Endothelial cell of umbilical vein (primary cell): Measurements from ENCODE around the gene WHRN. TPM values are rescaled to one million over a fixed set of nuclear protein-coding genes. Genes with fewer than 3 reads are reported as not detected.

ENCODE experiments used
- BruUV-seq: library from RNA; stranded (reverse); fragments of 400-500 nt; replicated peaks from 2 replicates; lab custom pipeline; 2021; lab: Mats Ljungman, UMichigan
- CTCF ChIA-PET: fragments of 300-600, 350-600 bp; sonication (Branson Sonifier 250); formaldehyde crosslinking; loops from one replicate; lab custom pipeline; 2021; ENCODE audit warnings: antibody characterized with exemption, inconsistent platforms; lab: Charles Lee
- POLR2A ChIA-PET: fragments of 300-600, 350-600 bp; sonication (Branson Sonifier 250); formaldehyde crosslinking; loops from one replicate; lab custom pipeline; 2021; ENCODE audit warnings: antibody characterized with exemption, inconsistent platforms; lab: Charles Lee
- DNase-seq: peaks from one replicate; pipeline ENCODE4 v3.0.0-alpha.2; 2011; ENCODE audit warnings: low read depth, low spot score
- FAIRE-seq: peaks from 2 replicates; lab custom pipeline; 2011; peaks lifted over from hg19 to GRCh38; lab: Jason Lieb, UNC
- H2AFZ ChIP-seq: 2 replicates; pipeline ENCODE4 v1.6.0; 2012; ENCODE audit warnings: low read depth, low read length, control low read depth, inconsistent platforms
- H3K27ac ChIP-seq: 2 replicates; pipeline ENCODE4 v1.5.1; 2011; ENCODE audit warnings: low read depth, mild to moderate bottlenecking, control low read depth, low read length, moderate library complexity; ENCODE audit not compliant: insufficient read depth
- H3K27me3 ChIP-seq, 2 experiments: 2 replicates each; pipeline versions ENCODE4 v1.6.0 to v1.6.1; 2011; ENCODE audit warnings: low read length in 2 of 2, mixed read lengths in 1 of 2; ENCODE audit not compliant: control insufficient read depth in 2 of 2, insufficient read depth in 2 of 2
- H3K36me3 ChIP-seq, 2 experiments: 2 replicates in 1 of 2; 3 replicates in 1 of 2; pipeline ENCODE4 v1.5.1; 2011; ENCODE audit warnings: low read length in 2 of 2, mild to moderate bottlenecking in 1 of 2, moderate library complexity in 1 of 2; ENCODE audit not compliant: control insufficient read depth in 2 of 2, insufficient read depth in 2 of 2; ENCODE audit errors: extremely low read depth in 1 of 2
- H3K4me1 ChIP-seq: 3 replicates; pipeline ENCODE4 v1.5.1; 2011; ENCODE audit warnings: mild to moderate bottlenecking, low read length; ENCODE audit not compliant: control insufficient read depth, insufficient read depth; ENCODE audit errors: extremely low read depth
- H3K4me2 ChIP-seq: 2 replicates; pipeline ENCODE4 v1.6.1; 2011; ENCODE audit warnings: low read length, control low read depth, mixed read lengths; ENCODE audit not compliant: insufficient read depth
- H3K4me3 ChIP-seq, 3 experiments: fragments of 200-600 bp in 1 of 3; sonication (generic), shearing (Covaris generic) in 1 of 3; replicated peaks in 1 of 3; 2 replicates each; pipeline ENCODE4 v1.5.1; 2011 to 2016; ENCODE audit warnings: control low read depth in 3 of 3, low read length in 3 of 3, mild to moderate bottlenecking in 2 of 3, inconsistent platforms in 1 of 3, low read depth in 1 of 3, moderate library complexity in 1 of 3; ENCODE audit not compliant: insufficient read depth in 1 of 3
- H3K79me2 ChIP-seq: 2 replicates; pipeline ENCODE4 v1.6.0; 2012; ENCODE audit warnings: low read length, inconsistent platforms; ENCODE audit not compliant: control insufficient read depth, insufficient read depth
- H3K9ac ChIP-seq: replicated peaks from 2 replicates; pipeline ENCODE3; 2011; ENCODE audit warnings: low read length, control low read depth; ENCODE audit not compliant: insufficient read depth; ENCODE audit errors: extremely low read depth
- H3K9me1 ChIP-seq: replicated peaks from 3 replicates; pipeline ENCODE4 v1.6.0; 2011; ENCODE audit warnings: mild to moderate bottlenecking, low read length; ENCODE audit not compliant: control insufficient read depth, insufficient read depth; ENCODE audit errors: extremely low read depth
- H3K9me3 ChIP-seq: replicated peaks from 2 replicates; pipeline ENCODE4 v1.5.1; 2012; ENCODE audit warnings: low read length, inconsistent platforms; ENCODE audit not compliant: control insufficient read depth, insufficient read depth
- H4K20me1 ChIP-seq: replicated peaks from 2 replicates; pipeline ENCODE3; 2011; ENCODE audit warnings: mild to moderate bottlenecking, low read length; ENCODE audit not compliant: control insufficient read depth, insufficient read depth; ENCODE audit errors: extremely low read depth
- CTCF ChIP-seq, 2 donors: IDR thresholded peaks; 1 replicate in 1 of 2; 2 replicates in 1 of 2; pipeline ENCODE4 v1.5.1; 2011; ENCODE audit warnings: low read length in 2 of 2, mild to moderate bottlenecking in 2 of 2, moderate library complexity in 2 of 2, control low read depth in 1 of 2, inconsistent platforms in 1 of 2, low read depth in 1 of 2; ENCODE audit not compliant: insufficient read depth in 1 of 2; ENCODE audit errors: extremely low read depth in 1 of 2
- EZH2 ChIP-seq: IDR thresholded peaks from 2 replicates; pipeline ENCODE4 v1.6.1; 2012; ENCODE audit warnings: borderline replicate concordance, low read depth, mild to moderate bottlenecking, moderate library complexity, low read length, inconsistent platforms; ENCODE audit not compliant: severe bottlenecking
- FOS ChIP-seq: IDR thresholded peaks from 2 replicates; pipeline ENCODE4 v1.6.1; 2011; ENCODE audit warnings: mild to moderate bottlenecking, low read length, moderate library complexity, borderline replicate concordance; ENCODE audit not compliant: insufficient read depth
- GATA2 ChIP-seq: IDR thresholded peaks from 2 replicates; pipeline ENCODE4 v1.7.0; 2011; ENCODE audit warnings: low read depth, mild to moderate bottlenecking, moderate library complexity, mixed read lengths, low read length; ENCODE audit not compliant: insufficient read length, insufficient read depth
- JUN ChIP-seq: IDR thresholded peaks from 2 replicates; pipeline ENCODE4 v1.6.1; 2011; ENCODE audit warnings: borderline replicate concordance, low read depth; ENCODE audit not compliant: insufficient read length, insufficient read depth
- MAX ChIP-seq: IDR thresholded peaks from 2 replicates; pipeline ENCODE4 v1.6.1; 2011; ENCODE audit not compliant: insufficient read depth, insufficient read length
- MYC ChIP-seq: IDR thresholded peaks from one replicate; pipeline ENCODE4 v1.6.1; 2011; ENCODE audit warnings: mild to moderate bottlenecking, low read depth, low read length
- POLR2A ChIP-seq: IDR thresholded peaks from 2 replicates; pipeline ENCODE4 v1.6.1; 2012; ENCODE audit warnings: low read depth, mild to moderate bottlenecking, control low read depth, low read length
- POLR2AphosphoS5 ChIP-seq: IDR thresholded peaks from 2 replicates; pipeline ENCODE4 v1.6.1; 2012; ENCODE audit warnings: low read depth, mild to moderate bottlenecking, control low read depth, low read length, moderate library complexity; ENCODE audit not compliant: insufficient read depth
- dilution Hi-C: fragments of 300-500 bp; cut with MboI; formaldehyde crosslinking; loops from one replicate; pipeline ENCODE4 v1.15.0; 2019; ENCODE audit warnings: low sequenced_read_pairs; ENCODE audit not compliant: extremely low pct_ligation_motif_present
- intact Hi-C: fragments of 100-400 bp; cut with micrococcal nuclease; formaldehyde crosslinking; loops from one replicate; pipeline ENCODE4 v1.10.0; 2022
- polyA plus RNA-seq, 4 experiments: library from polyadenylated mRNA; depleted of rRNA in 3 of 4; stranded (reverse) in 3 of 4; unstranded in 1 of 4; fragments of >200 nt; gene quantifications; 2 replicates each; pipeline versions ENCODE4 v1.2.1 to v1.2.3, GENCODE V29; 2011 to 2012; ENCODE audit warnings: missing spikeins in 1 of 4
- total RNA-seq: library from RNA; stranded (reverse); gene quantifications from 2 replicates; pipeline ENCODE4 v1.2.3, GENCODE V29; 2021

Gene WHRN
- total and polyA plus RNA-seq, 2 donors (not counting 3 experiments of a cell fraction or from before 2014, with no cell fraction given) = 0.35 to 0.69 TPM

- intact Hi-C loops = no loop called here
- H2AFZ ChIP-seq = no peak overlapping the region
- peaks cover 23% of the 10 kb centered on the region for H3K4me1 ChIP-seq
- H3K4me3 ChIP-seq = no peak overlapping the region
- H3K9me1 ChIP-seq = no peaks in the 10 kb centered on the region
- DNase-seq = no peak
- H3K4me2 ChIP-seq = no peak overlapping the region
- no peaks in the 10 kb centered on the region for H3K9me3 ChIP-seq
- H4K20me1 ChIP-seq = no peaks in the 10 kb centered on the region
- H3K9ac ChIP-seq = no peak overlapping the region
- H3K27me3 ChIP-seq = no peaks in the 10 kb centered on the region
- peaks cover 6% of the 10 kb centered on the region for H3K79me2 ChIP-seq
- dilution Hi-C loops = no loop called here
- BruUV-seq = no TSS peak
- no peak for FAIRE-seq
- TF ChIP-seq FOS (no peak), MAX (no peak), JUN (no peak), EZH2 (no peak), GATA2 (no peak), POLR2A (no peak), POLR2AphosphoS5 (no peak), CTCF (IDR thresholded peaks at IDR 0.05; ENCODE audit: extremely low read depth in 1 of 2, insufficient read depth in 1 of 2, low read depth in 1 of 2, low read length in 2 of 2) (no peak), MYC (no peak)
- H3K36me3 ChIP-seq = no peaks in the 10 kb centered on the region
- H3K27ac ChIP-seq = no peak overlapping the region
- POLR2A ChIA-PET = no interaction called here
- CTCF ChIA-PET = interaction anchor here (1.1 to 1.5 kb wide), 2 partner anchors 15 to 288 kb away, joined by 3 to 5 read pairs; no protein-coding TSS in a partner anchor
Measured at GRCh38 chr9:114390952-114391351, 114.3 kb downstream of the WHRN start.
